HepG2 (cell line): ENCODE results near the gene CDKN1C. TPM values are rescaled to one million over a fixed set of nuclear protein-coding genes. Genes with fewer than 3 reads are reported as not detected.

Experiments used
- CSRNP2 ChIP-seq: sonication (generic); formaldehyde crosslinking; conservative IDR thresholded peaks from 2 replicates; pipeline ENCODE4 v1.8.0; 2022; ENCODE audit warnings: low read depth, missing genetic modification reagents
- CTCF ChIP-seq: sonication (generic); formaldehyde crosslinking; IDR thresholded peaks from 2 replicates; pipeline ENCODE4 v1.5.0; 2020; ENCODE audit warnings: mild to moderate bottlenecking, missing genetic modification reagents, moderate library complexity
- E2F2 ChIP-seq: sonication (generic); formaldehyde crosslinking; IDR thresholded peaks from 2 replicates; pipeline ENCODE4 v1.4.0; 2020; ENCODE audit warnings: missing genetic modification reagents, borderline replicate concordance
- ELF4 ChIP-seq: sonication (generic); formaldehyde crosslinking; IDR thresholded peaks from 2 replicates; pipeline ENCODE4 v1.5.0; 2020; ENCODE audit warnings: missing genetic modification reagents, mild to moderate bottlenecking, moderate library complexity, borderline replicate concordance
- FIP1L1 ChIP-seq: fragments of 200-400 bp; formaldehyde crosslinking; IDR thresholded peaks from 2 replicates; pipeline ENCODE4 v1.6.1; 2018; ENCODE audit warnings: low read depth, mild to moderate bottlenecking, low read length, moderate library complexity, borderline replicate concordance; ENCODE audit not compliant: insufficient read depth
- HOXA3 ChIP-seq: sonication (generic); formaldehyde crosslinking; IDR thresholded peaks from 2 replicates; pipeline ENCODE4 v1.5.0; 2020; ENCODE audit warnings: missing genetic modification reagents
- IKZF1 ChIP-seq: fragments of 450-650 bp; IDR thresholded peaks from 2 replicates; pipeline ENCODE4 v1.7.1; 2016
- IRF2 ChIP-seq: IDR thresholded peaks from 2 replicates; pipeline ENCODE4 v1.6.1; 2018; ENCODE audit warnings: missing genetic modification reagents, missing compliant biosample characterization
- MAFK ChIP-seq, 2 experiments: IDR thresholded peaks in 1 of 2; conservative IDR thresholded peaks in 1 of 2; 2 replicates each; pipeline ENCODE4 v1.6.1; 2011; ENCODE audit warnings: improper control_type of control experiment in 2 of 2, low read length in 2 of 2
- MNT ChIP-seq: fragments of 450-650 bp; IDR thresholded peaks from 2 replicates; pipeline ENCODE4 v1.6.1; 2016
- PHF5A ChIP-seq: IDR thresholded peaks from one replicate; pipeline ENCODE4 v1.6.1; 2018; ENCODE audit warnings: low read depth, missing genetic modification reagents; ENCODE audit not compliant: unreplicated experiment
- SMAD1 ChIP-seq: sonication (generic); formaldehyde crosslinking; IDR thresholded peaks from 2 replicates; pipeline ENCODE4 v1.4.0; 2020; ENCODE audit warnings: missing genetic modification reagents, low read depth, mild to moderate bottlenecking, borderline replicate concordance
- SMC3 ChIP-seq: IDR thresholded peaks from 2 replicates; pipeline ENCODE4 v1.6.1; 2011; ENCODE audit warnings: low read length, improper control_type of control experiment
- SRSF9 ChIP-seq: fragments of 200-400 bp; formaldehyde crosslinking; IDR thresholded peaks from 2 replicates; pipeline ENCODE4 v1.6.1; 2018; ENCODE audit warnings: borderline replicate concordance, mild to moderate bottlenecking, low read depth, low read length; ENCODE audit not compliant: insufficient read depth, poor library complexity, severe bottlenecking
- ZBTB8A ChIP-seq: sonication (generic); formaldehyde crosslinking; IDR thresholded peaks from 2 replicates; pipeline ENCODE4 v1.4.0; 2020; ENCODE audit warnings: mild to moderate bottlenecking, low read depth, missing genetic modification reagents, borderline replicate concordance
- ZFP91 ChIP-seq: sonication (generic); formaldehyde crosslinking; IDR thresholded peaks from 2 replicates; pipeline ENCODE4 v1.9.0; 2022; ENCODE audit warnings: missing genetic modification reagents, mild to moderate bottlenecking, borderline replicate concordance
- ZNF563 ChIP-seq: sonication (generic); formaldehyde crosslinking; IDR thresholded peaks from 2 replicates; pipeline ENCODE4 v1.8.0; 2022; ENCODE audit warnings: mild to moderate bottlenecking, moderate library complexity, missing genetic modification reagents
- ZNF780A ChIP-seq: sonication (generic); formaldehyde crosslinking; IDR thresholded peaks from 2 replicates; pipeline ENCODE4 v1.8.0; 2022; ENCODE audit warnings: mild to moderate bottlenecking, missing genetic modification reagents, moderate library complexity
- polyA plus RNA-seq, 8 experiments: library from polyadenylated mRNA; depleted of rRNA in 3 of 8; stranded (reverse) in 7 of 8; unstranded in 1 of 8; fragments of >200 nt; fragmentation: Illumina TruSeq in 4 of 8; extraction: Trizol in 4 of 8; gene quantifications; 2 replicates each; pipeline versions ENCODE4 v1.2.1 to v1.2.3, GENCODE V29; 2011 to 2016; ENCODE audit warnings: low read depth in 4 of 8, missing spikeins in 1 of 8, mixed read lengths in 1 of 8; ENCODE audit not compliant: insufficient read depth in 1 of 8
- total RNA-seq, 5 experiments: library from RNA; depleted of rRNA; stranded (reverse); fragments of >200 nt; fragmentation: Illumina TruSeq; extraction: Trizol; gene quantifications; 2 replicates each; pipeline ENCODE4 v1.2.3, GENCODE V29; 2016; ENCODE audit warnings: low read depth in 1 of 5

CDKN1C gene
- total and polyA plus RNA-seq, 2 of the 13 experiments (the other 11 are each of a cell fraction or from before 2014, with no cell fraction given): not detected

GRCh38 chr11:2892215-2892966 lies 6.8 kb upstream of the CDKN1C start (continued):
- TF ChIP-seq MNT: no peak
- no peak for TF ChIP-seq IKZF1
- no peak for TF ChIP-seq ELF4 (CRISPR knock-in tag)
- no peak for TF ChIP-seq SRSF9
- TF ChIP-seq CTCF (CRISPR knock-in tag): peak; percentile 99
- TF ChIP-seq ZFP91 (CRISPR knock-in tag): peak; percentile 9; the same call in 1 of the 2 replicates
- no peak for TF ChIP-seq ZNF780A (CRISPR knock-in tag)
- no peak for TF ChIP-seq IRF2 (CRISPR knock-in tag)
- TF ChIP-seq MAFK (conservative IDR thresholded peaks at IDR 0.05 in 1 of 2, IDR thresholded peaks at IDR 0.05 in 1 of 2; ENCODE audit: low read length in 2 of 2): no peak
- TF ChIP-seq FIP1L1: no peak
- no peak for TF ChIP-seq SMAD1
- no peak; the same call in 1 of the 2 replicates for TF ChIP-seq ZBTB8A (CRISPR knock-in tag)
- TF ChIP-seq SMC3: peak; percentile 40; the same call in 1 of the 2 replicates
- TF ChIP-seq CSRNP2 (CRISPR knock-in tag): no peak
- TF ChIP-seq HOXA3 (CRISPR knock-in tag): 0 out of 2 replicates have a peak, but pooled peaks have one; percentile 11
- TF ChIP-seq E2F2: no peak
- TF ChIP-seq ZNF563 (CRISPR knock-in tag): no peak
- TF ChIP-seq PHF5A: no peak
